Measurements from ENCODE around the gene ACLY.

DNA sequence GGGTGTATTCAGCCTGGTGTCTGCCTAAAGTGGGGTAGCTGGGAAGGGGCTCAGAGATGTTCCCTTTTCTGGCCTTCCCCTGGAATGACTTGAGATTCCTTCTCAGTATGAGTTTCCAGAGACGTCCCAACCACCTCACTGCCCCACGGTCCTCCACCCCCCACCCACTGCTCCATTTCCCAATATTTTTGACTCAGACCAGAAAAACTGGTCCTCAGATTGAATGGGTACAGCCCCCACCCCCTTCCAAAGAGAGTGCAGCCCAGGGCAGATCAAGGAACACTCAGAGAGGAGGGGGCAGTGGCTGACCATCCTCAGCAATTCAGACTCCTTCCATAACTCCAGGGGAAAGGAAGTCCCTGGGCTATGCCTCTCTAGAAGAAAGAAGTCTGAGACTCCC, 3.2 kb downstream of the ACLY start:
- TF ChIP-seq CTCF (IDR thresholded peaks at IDR 0.05) (no peak), EZH2 (IDR thresholded peaks at IDR 0.05; ENCODE audit: borderline replicate concordance, insufficient read depth, low read depth, low read length, poor library complexity, severe bottlenecking) (no peak)
